Measurements from ENCODE around the gene TMED8.
"Not testable (repeated sequence)": the region's sequence is repeated elsewhere in the genome, so short reads cannot be mapped to it uniquely, and the experiment has no call there.

Gene TMED8

DNA sequence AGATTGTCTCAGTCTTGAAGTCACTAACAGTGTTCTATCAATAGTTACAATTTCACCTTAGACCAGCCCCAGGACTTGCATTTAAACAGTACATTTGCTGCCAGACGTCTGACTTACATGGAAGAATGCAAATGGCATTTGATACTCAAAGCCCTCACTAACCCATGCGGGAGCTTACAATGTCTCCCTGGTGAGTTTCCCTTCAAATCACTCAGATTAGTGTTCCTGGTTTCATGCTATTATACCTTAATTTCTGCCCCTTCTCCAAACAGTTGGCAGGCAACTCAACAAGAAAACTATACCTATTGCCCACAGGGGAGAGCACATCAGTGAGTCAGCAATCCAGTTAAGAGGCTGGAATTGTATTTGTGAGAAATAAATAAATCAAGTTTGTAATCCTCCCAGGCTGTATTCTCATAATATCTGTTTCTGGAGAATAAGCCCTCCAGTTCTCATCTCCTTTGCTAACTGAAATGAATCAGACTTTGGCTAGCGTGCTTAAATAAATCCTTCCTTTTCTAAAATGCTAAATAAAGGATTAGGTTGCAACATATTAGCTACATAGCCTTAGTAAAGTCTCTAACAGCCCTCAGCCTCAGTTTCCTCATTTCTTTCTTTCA is 32.4 kb downstream of the TMED8 start:
- Histone ChIP-seq H3K9me3 (ENCODE audit: control insufficient read depth, insufficient read depth, low read length) (no peaks in the 10 kb centered on the region), H3K36me3 (ENCODE audit: insufficient read depth, low read length) (no peaks in the 10 kb centered on the region), H3K9ac (ENCODE audit: low read depth, low read length) (no peak overlapping the region), H3K4me1 (ENCODE audit: insufficient read depth, low read length) (peaks cover 28% of the 10 kb centered on the region)

DNA sequence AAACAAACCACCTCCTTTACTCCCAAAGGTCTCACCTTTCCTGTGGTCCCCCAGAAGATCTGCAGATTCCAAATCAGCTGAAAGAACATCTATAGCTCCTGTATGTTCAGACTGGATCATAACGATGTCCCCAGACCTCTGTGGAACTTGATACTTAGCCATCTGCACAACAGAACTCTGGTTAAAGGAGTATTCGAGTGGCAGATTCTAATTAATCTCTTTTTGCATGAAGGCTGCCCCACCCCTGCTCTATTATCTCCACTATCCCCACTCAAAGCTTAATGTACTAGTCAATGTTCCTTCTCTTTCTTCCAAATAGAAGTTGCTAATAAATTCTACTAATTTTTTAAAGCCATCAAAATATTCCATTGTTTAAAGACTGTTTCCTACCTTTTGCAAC is 33.2 kb downstream of the TMED8 start:
- no peaks in the 10 kb centered on the region for H3K9me3 ChIP-seq (ENCODE audit: control insufficient read depth, insufficient read depth, low read length)
- H3K9ac ChIP-seq (ENCODE audit: low read depth, low read length): no peak overlapping the region
- H3K36me3 ChIP-seq (ENCODE audit: insufficient read depth, low read length): no peaks in the 10 kb centered on the region
- H3K4me1 ChIP-seq (ENCODE audit: insufficient read depth, low read length): peaks cover 36% of the 10 kb centered on the region

DNA sequence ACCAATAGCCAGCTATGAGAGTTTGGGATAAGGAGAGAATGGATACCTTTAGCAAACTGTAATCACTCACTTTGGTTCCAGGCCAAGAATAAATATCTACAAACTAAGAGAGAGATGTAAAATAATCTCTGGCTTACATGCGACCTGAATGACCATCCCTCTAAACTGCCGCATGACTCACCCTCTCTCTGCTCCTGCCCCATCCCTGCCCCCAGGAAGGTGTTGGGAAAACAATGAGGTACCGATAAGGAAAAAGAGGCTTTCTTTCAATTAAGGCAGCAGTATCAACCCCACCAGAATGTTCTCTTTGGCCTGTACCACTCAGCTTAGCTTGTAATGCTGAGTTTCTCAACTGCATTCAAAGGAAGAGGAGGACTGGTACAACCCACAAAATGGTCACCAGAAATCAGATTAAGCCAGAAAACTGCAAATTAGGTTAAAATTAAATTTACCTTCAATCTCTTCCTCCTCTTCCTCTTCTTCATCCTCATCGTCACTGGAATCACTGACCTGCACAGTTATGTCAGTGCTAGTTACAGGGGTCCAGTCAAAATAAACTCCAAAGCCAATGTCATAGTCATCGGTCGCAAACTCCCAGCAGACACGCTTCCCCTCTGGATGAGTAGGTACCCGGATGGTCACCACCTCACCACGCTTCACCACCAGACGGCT is 34.0 kb downstream of the TMED8 start:
- Histone ChIP-seq H3K36me3 (ENCODE audit: insufficient read depth, low read length) (no peaks in the 10 kb centered on the region), H3K4me1 (ENCODE audit: insufficient read depth, low read length) (peaks cover 38% of the 10 kb centered on the region), H3K9me3 (ENCODE audit: control insufficient read depth, insufficient read depth, low read length) (no peaks in the 10 kb centered on the region), H3K9ac (ENCODE audit: low read depth, low read length) (no peak overlapping the region)

DNA sequence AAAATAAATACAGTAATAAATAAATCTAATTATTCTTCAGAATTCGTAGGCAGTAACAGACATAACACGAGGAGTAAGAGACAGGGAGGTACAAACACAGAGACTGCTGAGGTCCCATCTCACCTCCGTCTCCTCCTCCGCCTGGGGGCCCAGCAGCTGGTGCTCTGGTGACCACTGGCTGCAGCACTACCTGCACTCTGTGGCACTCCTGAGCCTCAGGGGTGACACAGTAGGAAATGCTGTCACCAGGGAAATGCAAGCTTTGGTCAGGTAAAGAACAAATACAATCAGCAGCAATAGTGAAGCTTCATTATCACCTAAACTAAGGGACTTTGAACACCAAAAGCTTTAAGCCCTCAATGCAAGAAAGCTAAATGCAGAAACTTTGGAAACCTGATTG is 36.5 kb downstream of the TMED8 start:
- no peaks in the 10 kb centered on the region for H3K36me3 ChIP-seq (ENCODE audit: insufficient read depth, low read length)
- no peaks in the 10 kb centered on the region for H3K9me3 ChIP-seq (ENCODE audit: control insufficient read depth, insufficient read depth, low read length)
- no peak overlapping the region for H3K9ac ChIP-seq (ENCODE audit: low read depth, low read length)
- H3K4me1 ChIP-seq (ENCODE audit: insufficient read depth, low read length): peaks cover 55% of the 10 kb centered on the region

GRCh38 chr14:77339407-77339806 is 37.5 kb downstream of the TMED8 start:
- Histone ChIP-seq H3K9me3 (ENCODE audit: control insufficient read depth, insufficient read depth, low read length) (no peaks in the 10 kb centered on the region), H3K9ac (ENCODE audit: low read depth, low read length) (no peak overlapping the region), H3K36me3 (ENCODE audit: insufficient read depth, low read length) (no peaks in the 10 kb centered on the region), H3K4me1 (ENCODE audit: insufficient read depth, low read length) (peaks cover 55% of the 10 kb centered on the region)

- Histone ChIP-seq H3K9ac (ENCODE audit: low read depth, low read length) (no peak overlapping the region), H3K9me3 (ENCODE audit: control insufficient read depth, insufficient read depth, low read length) (no peaks in the 10 kb centered on the region), H3K4me1 (ENCODE audit: insufficient read depth, low read length) (peaks cover 46% of the 10 kb centered on the region), H3K36me3 (ENCODE audit: insufficient read depth, low read length) (no peaks in the 10 kb centered on the region)
Measured at GRCh38 chr14:77338302-77338701, 38.6 kb downstream of the TMED8 start.

DNA sequence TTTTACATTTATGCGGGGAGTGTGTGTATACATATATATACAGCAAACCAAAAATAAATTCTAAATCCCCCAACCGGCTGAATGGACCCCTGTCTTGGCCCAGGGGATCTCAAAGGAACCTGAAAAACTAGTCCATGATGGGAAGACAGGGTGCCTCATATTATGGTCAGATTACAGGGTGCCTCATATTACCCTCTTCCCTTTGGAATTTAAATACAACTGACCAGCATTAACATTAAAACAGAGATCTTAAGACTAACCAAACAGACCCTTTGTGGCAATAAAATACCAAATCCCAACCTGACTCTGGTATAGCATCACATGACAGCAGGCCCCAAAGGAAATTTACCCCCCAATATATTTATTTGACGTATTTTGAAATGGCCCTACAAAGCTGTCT is 39.0 kb downstream of the TMED8 start:
- Histone ChIP-seq H3K36me3 (ENCODE audit: insufficient read depth, low read length) (no peaks in the 10 kb centered on the region), H3K9me3 (ENCODE audit: control insufficient read depth, insufficient read depth, low read length) (no peaks in the 10 kb centered on the region), H3K9ac (ENCODE audit: low read depth, low read length) (no peak overlapping the region), H3K4me1 (ENCODE audit: insufficient read depth, low read length) (peaks cover 42% of the 10 kb centered on the region)

DNA sequence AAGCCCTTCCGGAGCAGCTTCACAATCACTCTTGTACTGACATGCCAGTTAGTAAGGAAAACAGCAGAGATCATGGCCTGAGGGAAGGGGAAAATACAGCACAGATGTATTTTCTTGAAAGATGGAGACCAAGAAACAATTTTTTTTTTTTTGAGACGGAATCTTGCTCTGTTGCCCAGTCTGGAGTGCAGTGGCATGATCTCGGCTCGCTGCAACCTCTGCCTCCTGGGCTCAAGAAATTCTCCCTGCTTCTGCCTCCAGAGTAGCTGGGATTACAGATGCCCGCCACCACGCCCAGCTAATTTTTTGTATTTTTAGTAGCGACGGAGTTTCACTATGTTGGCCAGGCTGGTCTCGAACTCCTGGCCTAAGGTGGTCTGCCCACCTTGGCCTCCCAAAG is 39.6 kb downstream of the TMED8 start:
- H3K9me3 ChIP-seq (ENCODE audit: control insufficient read depth, insufficient read depth, low read length); H3K9ac ChIP-seq (ENCODE audit: low read depth, low read length); H3K36me3 ChIP-seq (ENCODE audit: insufficient read depth, low read length): not testable (repeated sequence)
- H3K4me1 ChIP-seq (ENCODE audit: insufficient read depth, low read length): peaks cover 37% of the 10 kb centered on the region

GRCh38 chr14:77335576-77335975 is 41.3 kb downstream of the TMED8 start:
- Histone ChIP-seq H3K9me3 (ENCODE audit: control insufficient read depth, insufficient read depth, low read length) (no peaks in the 10 kb centered on the region), H3K36me3 (ENCODE audit: insufficient read depth, low read length) (no peaks in the 10 kb centered on the region), H3K4me1 (ENCODE audit: insufficient read depth, low read length) (peaks cover 35% of the 10 kb centered on the region), H3K9ac (ENCODE audit: low read depth, low read length) (no peak overlapping the region)

GRCh38 chr14:77329872-77330271 is 47.0 kb downstream of the TMED8 start:
- H3K4me1 ChIP-seq (ENCODE audit: insufficient read depth, low read length): no peaks in the 10 kb centered on the region
- no peak overlapping the region for H3K9ac ChIP-seq (ENCODE audit: low read depth, low read length)
- peaks cover 3% of the 10 kb centered on the region; the same call in 1 of the 2 replicates for H3K36me3 ChIP-seq (ENCODE audit: insufficient read depth, low read length)
- no peaks in the 10 kb centered on the region for H3K9me3 ChIP-seq (ENCODE audit: control insufficient read depth, insufficient read depth, low read length)

GRCh38 chr14:77327111-77327510 is 49.8 kb downstream of the TMED8 start:
- Histone ChIP-seq H3K9me3 (ENCODE audit: control insufficient read depth, insufficient read depth, low read length) (no peaks in the 10 kb centered on the region), H3K36me3 (ENCODE audit: insufficient read depth, low read length) (peaks cover 3% of the 10 kb centered on the region; the same call in 1 of the 2 replicates), H3K9ac (ENCODE audit: low read depth, low read length) (no peak overlapping the region), H3K4me1 (ENCODE audit: insufficient read depth, low read length) (peaks cover 2% of the 10 kb centered on the region; the same call in 1 of the 2 replicates)

DNA sequence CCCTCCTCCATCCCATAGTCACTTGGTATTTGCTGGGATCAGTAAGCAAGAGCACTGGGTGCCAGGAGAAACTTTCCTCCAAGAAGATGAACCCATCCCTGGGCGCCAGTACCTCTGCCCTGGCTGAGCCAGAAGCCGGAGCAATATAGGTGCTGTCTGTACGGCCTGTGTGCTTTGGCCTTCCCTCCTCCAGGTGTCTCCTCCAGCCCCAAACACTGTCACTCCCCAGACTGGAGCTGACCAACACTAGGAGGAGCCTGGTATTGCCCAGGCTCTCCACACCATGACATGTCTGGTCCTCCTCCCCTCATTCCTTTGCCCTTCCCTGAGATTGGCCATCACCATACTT is 51.2 kb downstream of the TMED8 start:
- peaks cover 4% of the 10 kb centered on the region; the same call in 1 of the 2 replicates for H3K4me1 ChIP-seq (ENCODE audit: insufficient read depth, low read length)
- H3K9me3 ChIP-seq (ENCODE audit: control insufficient read depth, insufficient read depth, low read length): no peaks in the 10 kb centered on the region
- no peak overlapping the region for H3K9ac ChIP-seq (ENCODE audit: low read depth, low read length)

DNA sequence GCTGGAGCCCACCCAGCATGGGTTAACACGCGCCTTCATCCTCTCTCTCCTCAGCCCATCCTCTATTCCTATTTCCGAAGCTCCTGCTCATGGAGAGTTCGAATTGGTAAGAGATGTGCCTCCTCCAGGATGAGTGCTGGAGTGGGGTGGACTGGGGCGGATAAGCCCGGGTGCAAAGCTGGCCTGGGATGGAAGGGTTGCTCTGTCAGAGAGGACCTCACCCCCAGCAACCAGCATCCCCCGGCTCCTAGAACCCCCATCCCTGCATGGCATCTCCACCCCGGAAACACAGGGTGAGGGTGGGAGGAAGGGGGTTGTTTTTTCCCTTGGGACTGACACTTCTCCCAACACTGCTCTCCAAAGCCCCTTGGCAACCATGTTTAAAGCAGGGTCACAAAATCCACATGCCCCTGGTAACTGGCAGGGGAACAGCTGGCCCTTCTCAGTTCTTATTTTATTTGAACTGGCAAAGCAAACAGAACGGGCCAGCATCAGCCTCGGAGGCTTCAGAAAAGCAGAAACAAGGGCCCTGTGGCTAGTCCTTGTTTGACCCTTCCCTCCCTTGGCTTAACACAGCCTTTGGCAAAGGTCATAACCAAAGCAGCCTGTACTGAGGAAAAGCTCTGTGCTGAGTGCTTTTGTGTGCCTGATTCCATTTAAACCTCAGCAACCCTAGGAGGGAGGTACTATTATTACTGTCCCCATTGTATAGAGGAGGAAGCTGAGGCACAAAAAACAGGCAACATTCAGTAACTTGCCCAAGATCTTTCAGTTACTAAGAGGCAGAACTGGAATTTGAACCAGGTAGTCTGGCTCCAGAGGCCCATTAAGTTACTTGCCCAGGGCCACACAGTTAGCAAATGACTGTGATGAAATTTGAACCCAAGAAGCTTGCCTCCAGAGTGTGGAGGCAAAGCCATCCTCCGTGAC is 51.8 kb downstream of the TMED8 start:
- H3K9me3 ChIP-seq (ENCODE audit: control insufficient read depth, insufficient read depth, low read length): no peaks in the 10 kb centered on the region
- H3K4me1 ChIP-seq (ENCODE audit: insufficient read depth, low read length): peaks cover 4% of the 10 kb centered on the region; the same call in 1 of the 2 replicates
- no peak overlapping the region for H3K9ac ChIP-seq (ENCODE audit: low read depth, low read length)
- H3K36me3 ChIP-seq (ENCODE audit: insufficient read depth, low read length): peaks cover 3% of the 10 kb centered on the region; the same call in 1 of the 2 replicates

More for the DNA sequence above, 51.2 kb downstream of the TMED8 start:
- H3K36me3 ChIP-seq (ENCODE audit: insufficient read depth, low read length): peaks cover 3% of the 10 kb centered on the region; the same call in 1 of the 2 replicates

DNA sequence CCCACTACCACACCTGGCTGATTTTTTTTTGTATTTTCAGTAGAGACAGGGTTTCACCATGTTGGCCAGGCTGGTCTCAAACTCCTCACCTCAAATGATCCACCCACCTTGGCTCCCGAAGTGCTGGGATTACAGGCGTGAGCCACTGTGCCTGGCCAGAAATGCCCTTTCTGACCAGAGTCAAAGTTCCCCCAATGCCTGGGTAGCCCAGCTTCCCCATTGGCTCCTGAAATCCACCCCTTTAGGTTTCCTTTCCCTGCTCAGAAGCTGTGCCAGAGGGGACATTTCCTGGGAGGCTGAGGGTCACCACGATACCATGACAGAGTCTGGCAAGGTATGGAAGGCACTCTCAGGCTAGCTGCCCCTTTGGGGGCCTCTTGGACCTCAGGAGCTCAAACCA is 52.6 kb downstream of the TMED8 start:
- Histone ChIP-seq H3K9ac (ENCODE audit: low read depth, low read length) (no peak overlapping the region), H3K9me3 (ENCODE audit: control insufficient read depth, insufficient read depth, low read length) (no peaks in the 10 kb centered on the region), H3K36me3 (ENCODE audit: insufficient read depth, low read length) (peaks cover 3% of the 10 kb centered on the region; the same call in 1 of the 2 replicates), H3K4me1 (ENCODE audit: insufficient read depth, low read length) (peaks cover 11% of the 10 kb centered on the region)
